OCI-LY7 (cell line): ENCODE results near the gene HCK. TPM values are rescaled to one million over a fixed set of nuclear protein-coding genes. Genes with fewer than 3 reads are reported as not detected.

Experiments
- BruUV-seq: library from RNA; stranded (reverse); fragments of 400-500 nt; replicated peaks from 2 replicates; lab custom pipeline; 2021; lab: Mats Ljungman, UMichigan
- CTCF ChIA-PET: fragments of 300-600 bp; sonication (Branson Sonifier 250); formaldehyde crosslinking; loops from one replicate; lab custom pipeline; 2022; ENCODE audit warnings: antibody characterized with exemption; ENCODE audit not compliant: unreplicated experiment; lab: Charles Lee
- POLR2A ChIA-PET: fragments of 300-600 bp; sonication (Branson Sonifier 250); formaldehyde crosslinking; loops from one replicate; lab custom pipeline; 2022; ENCODE audit warnings: antibody characterized with exemption; lab: Charles Lee
- DNase-seq: peaks from one replicate; pipeline ENCODE4 v3.0.0-alpha.2; 2015; ENCODE audit warnings: low spot score
- H2AFZ ChIP-seq: fragments of 200-600 bp; sonication (generic), shearing (Covaris generic); 2 replicates; pipeline ENCODE4 v1.6.1; 2014; ENCODE audit warnings: mild to moderate bottlenecking, antibody characterized with exemption, low read length, moderate library complexity
- H3K27ac ChIP-seq: fragments of 200-600 bp; sonication (generic); 2 replicates; pipeline ENCODE4 v1.5.1; 2014; ENCODE audit warnings: mixed run types, low read depth, mild to moderate bottlenecking, moderate library complexity, low read length, inconsistent platforms; ENCODE audit not compliant: poor library complexity, severe bottlenecking
- H3K36me3 ChIP-seq: fragments of 200-600 bp; sonication (generic); 2 replicates; pipeline ENCODE4 v1.6.1; 2014; ENCODE audit warnings: mild to moderate bottlenecking, antibody characterized with exemption, low read length, moderate library complexity, mixed read lengths; ENCODE audit not compliant: insufficient read depth
- H3K4me1 ChIP-seq: fragments of 200-600 bp; sonication (generic); 2 replicates; pipeline ENCODE4 v1.5.1; 2014; ENCODE audit warnings: mild to moderate bottlenecking, low read length; ENCODE audit not compliant: insufficient read depth, poor library complexity, severe bottlenecking
- H3K4me2 ChIP-seq: fragments of 200-600 bp; sonication (generic); 2 replicates; pipeline ENCODE4 v1.6.1; 2014; ENCODE audit warnings: mild to moderate bottlenecking, low read length
- H3K4me3 ChIP-seq: fragments of 200-600 bp; sonication (generic); 2 replicates; pipeline ENCODE4 v1.5.1; 2014; ENCODE audit warnings: mild to moderate bottlenecking, low read depth, low read length; ENCODE audit not compliant: poor library complexity, severe bottlenecking
- H3K79me2 ChIP-seq: fragments of 200-600 bp; sonication (generic); 2 replicates; pipeline ENCODE4 v1.6.1; 2016; ENCODE audit warnings: low read depth, mild to moderate bottlenecking, low read length, moderate library complexity, mixed read lengths; ENCODE audit not compliant: insufficient read depth
- H3K9me2 ChIP-seq: fragments of 200-600 bp; sonication (generic); 2 replicates; pipeline ENCODE4 v1.6.1; 2016; ENCODE audit warnings: mild to moderate bottlenecking, low read length, mixed read lengths; ENCODE audit not compliant: insufficient read depth
- H3K9me3 ChIP-seq: fragments of 200-600 bp; sonication (generic); 2 replicates; pipeline ENCODE4 v1.6.1; 2014; ENCODE audit warnings: mild to moderate bottlenecking, mixed run types, low read length, mixed read lengths
- H4K20me1 ChIP-seq: fragments of 200-600 bp; sonication (generic); 2 replicates; pipeline ENCODE4 v1.6.1; 2014; ENCODE audit warnings: mild to moderate bottlenecking, antibody characterized with exemption, low read length, moderate library complexity, mixed read lengths; ENCODE audit not compliant: insufficient read depth
- CTCF ChIP-seq: fragments of 200-600 bp; sonication (generic); conservative IDR thresholded peaks from 2 replicates; pipeline ENCODE4 v1.5.1; 2014; ENCODE audit warnings: mild to moderate bottlenecking, antibody characterized with exemption, low read length, moderate library complexity, mixed read lengths
- EZH2phosphoT487 ChIP-seq: fragments of 200-600 bp; sonication (generic); IDR thresholded peaks from 2 replicates; pipeline ENCODE4 v1.6.1; 2018; ENCODE audit warnings: low read depth, borderline replicate concordance, mild to moderate bottlenecking, mixed run types, antibody characterized with exemption, low read length, moderate library complexity, mixed read lengths
- intact Hi-C: fragments of 100-400 bp; cut with micrococcal nuclease; formaldehyde crosslinking; loops from one replicate; pipeline ENCODE4 v1.10.0; 2022; ENCODE audit not compliant: unreplicated experiment
- total RNA-seq, 2 experiments: library from RNA; depleted of rRNA in 1 of 2; stranded (reverse); fragments of >200 nt in 1 of 2; shearing (Covaris generic) in 1 of 2; gene quantifications; 2 replicates each; pipeline ENCODE4 v1.2.3, GENCODE V29; 2014 to 2022

HCK gene
- total RNA-seq, 2 experiments from 2014 or later, result 0.19 to 3.2 TPM

- Histone ChIP-seq H3K9me2 (no peaks in the 10 kb centered on the region), H3K9me3 (no peaks in the 10 kb centered on the region), H3K4me3 (no peak overlapping the region), H3K4me1 (no peaks in the 10 kb centered on the region), H3K4me2 (no peak overlapping the region), H3K36me3 (no peaks in the 10 kb centered on the region), H4K20me1 (no peaks in the 10 kb centered on the region), H3K27ac (no peak overlapping the region), H2AFZ (no peak overlapping the region), H3K79me2 (no peaks in the 10 kb centered on the region)
- TF ChIP-seq CTCF (no peak), EZH2phosphoT487 (no peak)
- no peak for DNase-seq
- CTCF ChIA-PET, result no interaction called here
- no TSS peak for BruUV-seq
- POLR2A ChIA-PET, result interaction anchor here (1.4 kb wide), 1 partner anchor 10 kb away, joined by 4 read pairs; no protein-coding TSS in a partner anchor
- intact Hi-C loops, result no loop called here
Observed at GRCh38 chr20:32007787-32008616, 44.0 kb upstream of the HCK start.

- Histone ChIP-seq H3K4me2 (no peak overlapping the region), H4K20me1 (no peaks in the 10 kb centered on the region), H3K9me2 (no peaks in the 10 kb centered on the region), H3K36me3 (no peaks in the 10 kb centered on the region), H3K27ac (no peak overlapping the region), H3K4me1 (no peaks in the 10 kb centered on the region), H3K4me3 (no peak overlapping the region), H3K9me3 (no peaks in the 10 kb centered on the region), H3K79me2 (no peaks in the 10 kb centered on the region), H2AFZ (no peak overlapping the region)
- DNase-seq, result no peak
- ChIA-PET CTCF (no interaction called here), POLR2A (no interaction called here)
- intact Hi-C loops, result no loop called here
- no peak for TF ChIP-seq EZH2phosphoT487
- TF ChIP-seq CTCF, result no peak
- no TSS peak for BruUV-seq
Observed at GRCh38 chr20:32009564-32009963, 42.5 kb upstream of the HCK start.

- H3K9me2 ChIP-seq, result no peaks in the 10 kb centered on the region
- no peak for DNase-seq
- no peaks in the 10 kb centered on the region for H3K79me2 ChIP-seq
- CTCF ChIA-PET, result no interaction called here
- H2AFZ ChIP-seq, result no peak within 1 kb of the TSS
- intact Hi-C loops, result no loop called here
- H3K9me3 ChIP-seq, result no peaks in the 10 kb centered on the region
- TF ChIP-seq EZH2phosphoT487, result no peak
- no peak for TF ChIP-seq CTCF
- H3K4me1 ChIP-seq, result no peaks in the 10 kb centered on the region
- H4K20me1 ChIP-seq, result no peaks in the 10 kb centered on the region
- H3K27ac ChIP-seq, result no peak within 1 kb of the TSS
- no peaks in the 10 kb centered on the region for H3K36me3 ChIP-seq
- no TSS peak for BruUV-seq
- H3K4me2 ChIP-seq, result no peak within 1 kb of the TSS
- H3K4me3 ChIP-seq, result no peak within 1 kb of the TSS
- POLR2A ChIA-PET, result no interaction called here
Observed at GRCh38 chr20:32010101-32010500, 41.9 kb upstream of the HCK start, which contains the start of gene CCM2L. CCM2L (plus strand) TSS chr20:32010438; CDS start chr20:32010455, 17 bp downstream.
